Kidney (tissue), 14 donors: Measurements from ENCODE around the gene PDGFC. TPM values are rescaled to one million over a fixed set of nuclear protein-coding genes. Genes with fewer than 3 reads are reported as not detected.

Source experiments
- DNase-seq, 5 donors: peaks; one replicate each; pipeline ENCODE4 v3.0.0-alpha.2; 2013 to 2020
- FAIRE-seq: peaks from 2 replicates; lab custom pipeline; 2012; peaks lifted over from hg19 to GRCh38; lab: Jason Lieb, UNC
- H3K27ac ChIP-seq, 2 donors: one replicate each; pipeline ENCODE4 v1.7.0; 2013; ENCODE audit warnings: low read depth in 2 of 2, low read length in 2 of 2, inconsistent platforms in 1 of 2
- H3K27me3 ChIP-seq: one replicate; pipeline ENCODE4 v1.7.1; 2013; ENCODE audit warnings: low read length, inconsistent platforms; ENCODE audit not compliant: control insufficient read depth, insufficient read depth
- H3K36me3 ChIP-seq, 3 donors: one replicate each; pipeline versions ENCODE4 v1.7.0 to v1.7.1; 2013; ENCODE audit warnings: low read length in 3 of 3, control low read depth in 1 of 3, inconsistent platforms in 1 of 3; ENCODE audit not compliant: insufficient read depth in 3 of 3, control insufficient read depth in 2 of 3
- H3K4me1 ChIP-seq, 3 donors: one replicate each; pipeline versions ENCODE4 v1.7.0 to v1.7.1; 2013; ENCODE audit warnings: low read length in 3 of 3, inconsistent platforms in 1 of 3, low read depth in 1 of 3; ENCODE audit not compliant: control insufficient read depth in 2 of 3, insufficient read depth in 2 of 3
- H3K4me3 ChIP-seq, 3 donors: one replicate each; pipeline versions ENCODE4 v1.7.0 to v1.8.1; 2013; ENCODE audit warnings: low read length in 3 of 3, control low read depth in 1 of 3, inconsistent platforms in 1 of 3
- H3K9ac ChIP-seq, 3 donors: one replicate each; pipeline versions ENCODE4 v1.7.0 to v1.7.1; 2013; ENCODE audit warnings: low read length in 3 of 3, control low read depth in 1 of 3, inconsistent platforms in 1 of 3
- H3K9me3 ChIP-seq, 3 donors: one replicate each; pipeline versions ENCODE4 v1.7.0 to v1.7.1; 2013; ENCODE audit warnings: low read length in 3 of 3, control low read depth in 1 of 3, inconsistent platforms in 1 of 3; ENCODE audit not compliant: control insufficient read depth in 2 of 3, insufficient read depth in 1 of 3
- CTCF ChIP-seq: IDR thresholded peaks from 3 replicates; pipeline ENCODE4 v1.5.1; 2012; ENCODE audit warnings: mild to moderate bottlenecking, moderate library complexity, borderline replicate concordance; ENCODE audit not compliant: insufficient read depth; ENCODE audit errors: extremely low read depth
- intact Hi-C: fragments of 100-400 bp; cut with DNase I; formaldehyde crosslinking; loops from one replicate; pipeline ENCODE4 v1.11.1; 2022
- polyA plus RNA-seq: library from polyadenylated mRNA; stranded (reverse); fragments of 350-450 nt; fragmentation: Illumina TruSeq; extraction: RNeasy Lipid Tissue Mini Kit (QIAGEN cat#74804); gene quantifications from one replicate; pipeline ENCODE4 v1.2.3, GENCODE V29; 2014; ENCODE audit warnings: low read depth, low replicate concordance; ENCODE audit not compliant: insufficient read depth
- total RNA-seq: library from RNA; stranded (reverse); fragmentation: NEBNext Ultra II Directional; extraction: Animal tissue kit (Norgen Biotek cat#: 25700); gene quantifications from one replicate; pipeline ENCODE4 v1.2.1, GENCODE V29; 2021
- donor health status: control.
- donor health status: control.
- donor health status: control.
- donor health status: control.
- donor health status: control.
- donor health status: DM: yes; HTN: yes; CAD: no.
- donor health status: Normal renal cell carcinoma (clear cell type).

PDGFC gene
- total and polyA plus RNA-seq, 2 donors from 2014 or later: 12.3 to 37.6 TPM

DNA sequence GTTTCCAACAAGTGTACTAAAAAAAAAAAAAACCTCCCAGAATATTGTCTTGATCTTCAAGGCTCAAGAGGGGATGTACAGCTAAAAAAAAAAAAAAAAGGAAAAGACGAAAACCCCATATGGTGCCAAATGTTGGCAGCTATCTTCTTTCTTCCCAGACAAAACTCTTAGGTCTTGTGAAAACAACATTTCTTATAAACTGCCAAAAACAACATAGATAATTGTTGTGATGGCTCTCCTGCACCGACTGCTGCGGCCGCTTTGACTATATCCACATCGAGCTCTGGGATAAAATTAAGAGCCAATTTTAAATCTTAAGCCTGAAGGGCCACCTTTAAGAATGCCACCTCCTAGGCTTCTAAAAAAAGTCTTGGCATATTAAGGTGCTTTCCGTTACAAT is 23.5 kb downstream of the PDGFC start:
- Histone ChIP-seq H3K27ac (no peak overlapping the region), H3K9ac (no peak overlapping the region), H3K9me3 (no peaks in the 10 kb centered on the region), H3K27me3 (no peaks in the 10 kb centered on the region), H3K4me3 (peak overlapping the region in 1 of 3 donors; percentile 24), H3K4me1 (peaks cover 5 to 52% (median 11%) of the 10 kb centered on the region in 3 donors), H3K36me3 (no peaks in the 10 kb centered on the region)
- DNase-seq (no peak), FAIRE-seq (no peak)
- no peak for TF ChIP-seq CTCF
- intact Hi-C loops: no loop called here

DNA sequence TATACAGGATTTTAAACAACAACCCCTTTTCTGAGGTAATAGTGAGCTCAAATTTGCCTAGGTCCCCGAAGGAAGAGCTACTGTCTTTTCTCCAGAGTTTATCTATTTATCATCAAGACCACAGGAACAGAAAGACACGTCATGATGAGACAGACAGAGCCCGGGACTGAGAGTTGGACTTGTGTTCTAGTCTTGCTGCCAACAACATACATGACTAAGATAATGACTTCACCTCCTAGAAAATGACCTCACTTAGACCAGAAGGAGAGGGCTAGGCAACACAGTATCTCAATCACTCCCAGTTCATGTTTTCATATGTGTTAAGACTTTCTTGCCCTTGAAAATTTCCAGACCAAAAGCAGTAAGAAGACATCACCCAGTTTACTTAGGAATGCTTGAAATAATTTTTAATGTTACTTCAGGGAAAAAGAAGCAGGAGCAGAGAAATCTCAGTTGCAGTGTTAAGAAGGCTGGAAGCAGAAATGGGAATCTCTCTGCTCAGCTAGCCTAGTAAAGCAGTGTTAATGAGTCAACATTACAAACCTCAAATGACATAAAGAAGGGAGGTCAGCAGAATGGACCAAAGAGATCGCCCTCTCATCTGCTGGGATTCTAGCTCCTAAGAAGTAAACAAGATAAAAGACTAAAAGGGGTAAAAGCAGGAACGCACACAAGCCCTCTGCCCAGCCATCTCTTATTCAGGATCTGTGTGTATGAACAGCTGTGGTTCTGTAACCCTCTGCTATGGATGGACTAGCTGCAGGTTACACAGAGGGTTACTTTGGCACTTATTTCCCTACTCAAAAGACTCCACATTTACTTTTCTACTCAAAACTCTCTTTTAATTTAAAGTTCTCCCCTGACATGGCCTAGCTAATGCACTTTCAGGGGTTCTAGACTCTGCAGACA is 24.8 kb downstream of the PDGFC start:
- Histone ChIP-seq H3K9ac (no peak overlapping the region), H3K4me3 (no peak overlapping the region), H3K27me3 (no peaks in the 10 kb centered on the region), H3K4me1 (peaks cover 5 to 57% (median 14%) of the 10 kb centered on the region in 3 donors), H3K36me3 (no peaks in the 10 kb centered on the region), H3K9me3 (no peaks in the 10 kb centered on the region), H3K27ac (peak overlapping the region; percentile 10 to 18)
- intact Hi-C loops: no loop called here
- no peak for DNase-seq
- no peak for FAIRE-seq
- no peak for TF ChIP-seq CTCF

DNA sequence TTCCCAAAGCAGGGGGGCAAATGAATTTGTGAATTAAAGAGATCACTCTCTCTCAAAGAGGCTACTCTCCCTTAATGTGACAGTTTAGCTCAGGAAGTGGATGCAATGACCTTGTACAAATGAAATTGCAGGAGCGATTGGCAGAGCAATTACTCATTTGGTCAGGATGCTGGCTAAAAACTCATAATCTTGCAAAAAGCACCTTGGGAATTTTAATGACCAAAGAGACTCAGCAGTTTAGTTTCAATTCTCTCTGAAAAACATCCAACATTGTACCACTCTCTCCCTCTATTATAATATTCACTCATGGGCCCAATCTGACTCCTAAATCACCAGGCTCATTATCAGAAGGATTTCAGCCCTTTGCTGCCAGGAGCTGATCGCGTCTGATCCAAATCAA is 26.1 kb downstream of the PDGFC start:
- no peak for TF ChIP-seq CTCF
- FAIRE-seq (no peak), DNase-seq (no peak)
- intact Hi-C loops: no loop called here
- peaks cover 5 to 52% (median 14%) of the 10 kb centered on the region in 3 donors for H3K4me1 ChIP-seq
- no peak overlapping the region for H3K9ac ChIP-seq
- H3K27me3 ChIP-seq: no peaks in the 10 kb centered on the region
- H3K4me3 ChIP-seq: no peak overlapping the region
- H3K36me3 ChIP-seq: no peaks in the 10 kb centered on the region
- peak overlapping the region in 1 of 2 donors; percentile 32 for H3K27ac ChIP-seq
- H3K9me3 ChIP-seq: no peaks in the 10 kb centered on the region
